ENCODE results near the gene TBC1D8. TPM values are rescaled to one million over a fixed set of nuclear protein-coding genes. Genes with fewer than 3 reads are reported as not detected.

Gene TBC1D8
- total and polyA plus RNA-seq, 2 of the 13 experiments (the other 11 are each of a cell fraction or from before 2014, with no cell fraction given): 45.1 to 95.4 TPM

DNA sequence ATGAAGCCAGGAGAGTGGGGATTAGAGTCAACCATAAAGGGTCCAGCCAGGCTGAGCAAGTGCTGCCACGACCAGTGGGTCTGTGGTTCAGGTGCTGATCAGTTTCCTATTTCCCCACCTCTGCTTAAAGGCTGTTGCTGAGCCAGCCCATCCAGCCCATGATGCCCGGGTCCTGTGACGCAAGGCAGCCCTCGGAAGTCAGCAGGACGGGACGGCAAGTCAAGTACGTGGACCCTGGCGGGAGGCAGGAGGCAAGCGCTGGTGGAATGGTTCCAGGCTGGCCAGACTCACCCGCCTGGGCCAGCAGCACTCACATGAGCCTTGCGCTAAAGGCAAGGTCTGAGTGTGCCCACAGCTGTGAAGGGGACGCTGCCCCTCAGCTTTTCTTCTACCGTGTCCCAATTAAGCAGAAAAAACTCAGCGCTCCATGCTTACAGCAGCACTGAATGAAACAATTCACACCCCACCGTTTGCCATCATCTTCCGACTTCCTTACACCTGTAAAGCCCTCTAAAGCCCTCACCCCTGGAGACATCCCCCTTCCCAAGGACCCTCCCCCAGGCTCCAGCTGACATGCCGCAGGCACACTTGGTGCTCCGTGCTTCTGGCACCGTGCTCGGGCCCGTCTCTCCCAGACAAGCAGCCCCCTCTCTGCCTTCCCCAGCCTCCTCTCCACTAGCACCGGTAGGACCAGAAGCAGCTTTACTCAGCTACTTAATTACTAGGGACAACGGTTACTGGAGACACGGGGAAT is 160.4 kb downstream of the TBC1D8 start:
- ChIA-PET CTCF (ENCODE audit: low intra/inter-chr PET ratio, low total read pairs) (no interaction called here), POLR2A (interaction anchor here (1.4 to 1.6 kb wide), 2 partner anchors 11 kb away, joined by 4 to 5 read pairs; partner anchors contain the start of gene RPL31)
- H2AFZ ChIP-seq (ENCODE audit: low read length): no peak overlapping the region
- H3K9me3 ChIP-seq (ENCODE audit: low read length): no peaks in the 10 kb centered on the region
- in situ Hi-C loops (cut with HindIII; ENCODE audit: extremely low pct_ligation_motif_present, low pct_unique_long_range_greater_than_20kb): no loop called here
- no peaks in the 10 kb centered on the region for H3K4me1 ChIP-seq (ENCODE audit: insufficient read depth, low read length)
- ATAC-seq (no peak), DNase-seq (ENCODE audit: low spot score) (no peak), FAIRE-seq (no peak)
- H3K9ac ChIP-seq (ENCODE audit: insufficient read depth, low read depth, low read length): no peak overlapping the region
- H4K20me1 ChIP-seq (ENCODE audit: insufficient read depth, low read length): no peaks in the 10 kb centered on the region
- H3K27me3 ChIP-seq (ENCODE audit: control insufficient read depth in 1 of 2, insufficient read depth in 2 of 2, low read length in 2 of 2): no peaks in the 10 kb centered on the region
- WGBS (ENCODE audit: low lambda C conversion rate): 98% methylated on average over 15 of the region's 24 CpGs
- TF ChIP-seq NR2F6 (IDR thresholded peaks at IDR 0.05) (no peak), NR2F6 (CRISPR knock-in tag; IDR thresholded peaks at IDR 0.05) (no peak), AGO2 (optimal IDR thresholded peaks at IDR 0.05; ENCODE audit: low read depth, low read length) (peak; percentile 88), ZBTB8A (CRISPR knock-in tag; IDR thresholded peaks at IDR 0.05; ENCODE audit: borderline replicate concordance, low read depth) (no peak), AHR (CRISPR knock-in tag; IDR thresholded peaks at IDR 0.05) (no peak), THAP11 (CRISPR knock-in tag; IDR thresholded peaks at IDR 0.05) (no peak), YEATS4 (CRISPR knock-in tag; IDR thresholded peaks at IDR 0.05; ENCODE audit: borderline replicate concordance) (no peak), ZNF563 (CRISPR knock-in tag; IDR thresholded peaks at IDR 0.05) (0 out of 2 replicates have a peak, but pooled peaks have one; percentile 45)
- TF ChIP-seq, protein P1, sequence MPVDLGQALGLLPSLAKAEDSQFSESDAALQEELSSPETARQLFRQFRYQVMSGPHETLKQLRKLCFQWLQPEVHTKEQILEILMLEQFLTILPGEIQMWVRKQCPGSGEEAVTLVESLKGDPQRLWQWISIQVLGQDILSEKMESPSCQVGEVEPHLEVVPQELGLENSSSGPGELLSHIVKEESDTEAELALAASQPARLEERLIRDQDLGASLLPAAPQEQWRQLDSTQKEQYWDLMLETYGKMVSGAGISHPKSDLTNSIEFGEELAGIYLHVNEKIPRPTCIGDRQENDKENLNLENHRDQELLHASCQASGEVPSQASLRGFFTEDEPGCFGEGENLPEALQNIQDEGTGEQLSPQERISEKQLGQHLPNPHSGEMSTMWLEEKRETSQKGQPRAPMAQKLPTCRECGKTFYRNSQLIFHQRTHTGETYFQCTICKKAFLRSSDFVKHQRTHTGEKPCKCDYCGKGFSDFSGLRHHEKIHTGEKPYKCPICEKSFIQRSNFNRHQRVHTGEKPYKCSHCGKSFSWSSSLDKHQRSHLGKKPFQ (CRISPR knock-in tag; IDR thresholded peaks at IDR 0.05; ENCODE audit: insufficient replicate concordance): no peak
- TF ChIP-seq, protein P2, sequence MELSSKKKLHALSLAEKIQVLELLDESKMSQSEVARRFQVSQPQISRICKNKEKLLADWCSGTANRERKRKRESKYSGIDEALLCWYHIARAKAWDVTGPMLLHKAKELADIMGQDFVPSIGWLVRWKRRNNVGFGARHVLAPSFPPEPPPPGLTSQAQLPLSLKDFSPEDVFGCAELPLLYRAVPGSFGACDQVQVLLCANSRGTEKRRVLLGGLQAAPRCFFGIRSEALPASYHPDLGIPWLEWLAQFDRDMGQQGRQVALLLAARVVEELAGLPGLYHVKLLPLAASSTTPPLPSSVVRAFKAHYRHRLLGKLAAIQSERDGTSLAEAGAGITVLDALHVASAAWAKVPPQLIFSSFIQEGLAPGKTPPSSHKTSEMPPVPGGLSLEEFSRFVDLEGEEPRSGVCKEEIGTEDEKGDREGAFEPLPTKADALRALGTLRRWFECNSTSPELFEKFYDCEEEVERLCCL (CRISPR knock-in tag; IDR thresholded peaks at IDR 0.05; ENCODE audit: borderline replicate concordance): no peak
- H3K36me3 ChIP-seq (replicated peaks in 1 of 2; ENCODE audit: control insufficient read depth in 1 of 2, insufficient read depth in 2 of 2, low read length in 2 of 2): peaks cover 22 to 58% of the 10 kb centered on the region in 2 experiments
- no peak overlapping the region for H3K4me3 ChIP-seq (replicated peaks in 1 of 3; ENCODE audit: insufficient read depth in 1 of 3, low read depth in 2 of 3, low read length in 3 of 3)
- intact Hi-C loops (cut with micrococcal nuclease; ENCODE audit: unreplicated experiment): no loop called here
- H3K79me2 ChIP-seq (ENCODE audit: insufficient read depth, low read length): no peaks in the 10 kb centered on the region
- no peak overlapping the region for H3K4me2 ChIP-seq (ENCODE audit: low read depth, low read length)
- H3K27ac ChIP-seq (ENCODE audit: extremely low read length, insufficient read depth, low read length): no peak overlapping the region
- BruUV-seq (replicated peaks): no TSS peak

Measured in HepG2 (cell line).